Sigmoid colon (tissue), 4 donors: Measurements from ENCODE around the gene ACTN4.

Source experiments
- CTCF ChIP-seq, 4 experiments: fragments of 450-650 bp in 3 of 4; fragments of 200-600 bp in 1 of 4; IDR thresholded peaks; one replicate each; pipeline ENCODE4 v1.5.1; 2016 to 2019; ENCODE audit warnings: antibody characterized with exemption in 4 of 4, mild to moderate bottlenecking in 3 of 4, moderate library complexity in 2 of 4
- POLR2AphosphoS5 ChIP-seq, 4 donors: sonication (generic); formaldehyde crosslinking; IDR thresholded peaks; one replicate each; pipeline ENCODE4 v1.6.1; 2017; ENCODE audit warnings: antibody characterized with exemption in 4 of 4

- TF ChIP-seq CTCF (IDR thresholded peaks at IDR 0.05) (no peak), POLR2AphosphoS5 (IDR thresholded peaks at IDR 0.05) (no peak)
Measured at GRCh38 chr19:38743394-38744297, 96.2 kb downstream of the ACTN4 start.
